Right lobe of liver (tissue), 6 donors: ENCODE data around the gene HMG20B. TPM values are rescaled to one million over a fixed set of nuclear protein-coding genes. Genes with fewer than 3 reads are reported as not detected.

ENCODE experiments used
- ATAC-seq, 4 donors: fragments of 200-7000 bp; cut with Tn5 transposase; one replicate each; pipeline ENCODE4 v1.9.1; 2020; ENCODE audit warnings: mild to moderate bottlenecking in 4 of 4, moderate library complexity in 4 of 4
- DNase-seq, 3 donors: peaks; one replicate each; pipeline ENCODE4 v3.0.0-alpha.2; 2020
- H3K27ac ChIP-seq, 3 donors: fragments of 200-600 bp; one replicate each; pipeline ENCODE4 v1.8.0; 2022
- H3K27me3 ChIP-seq, 2 donors: fragments of 200-600 bp; one replicate each; pipeline ENCODE4 v1.8.0; 2022
- H3K36me3 ChIP-seq, 4 donors: fragments of 200-600 bp; sonication (generic) in 1 of 4; one replicate each; pipeline versions ENCODE4 v1.5.1 to v1.8.0; 2017 to 2022; ENCODE audit warnings: control low read depth in 1 of 4
- H3K4me1 ChIP-seq, 4 donors: fragments of 200-600 bp; sonication (generic) in 1 of 4; one replicate each; pipeline versions ENCODE4 v1.5.1 to v1.8.0; 2017 to 2022; ENCODE audit warnings: control low read depth in 1 of 4
- H3K4me3 ChIP-seq, 3 donors: fragments of 200-600 bp; one replicate each; pipeline ENCODE4 v1.8.0; 2022
- H3K9me3 ChIP-seq, 4 donors: fragments of 200-600 bp; sonication (generic) in 1 of 4; one replicate each; pipeline versions ENCODE4 v1.5.1 to v1.8.0; 2017 to 2022; ENCODE audit warnings: control low read depth in 1 of 4
- CTCF ChIP-seq, 4 donors: fragments of 200-600 bp in 3 of 4; fragments of 450-650 bp in 1 of 4; IDR thresholded peaks; one replicate each; pipeline versions ENCODE4 v1.5.1 to v1.8.0; 2016 to 2022; ENCODE audit warnings: antibody characterized with exemption in 4 of 4, mild to moderate bottlenecking in 2 of 4
- POLR2A ChIP-seq: fragments of 450-650 bp; IDR thresholded peaks from one replicate; pipeline ENCODE4 v1.6.1; 2017; ENCODE audit warnings: antibody characterized with exemption, mild to moderate bottlenecking
- WGBS: methylation state at CpG from one replicate; pipeline ENCODE4 v1.1.6; 2018; ENCODE audit warnings: low coverage, low lambda C conversion rate; ENCODE audit not compliant: insufficient coverage; ENCODE audit errors: missing lambda C conversion rate; 5-methylcytosine and 5-hydroxymethylcytosine counted together
- intact Hi-C, 2 donors: fragments of 100-400 bp; cut with DNase I; formaldehyde crosslinking; loops; one replicate each; pipeline versions ENCODE4 v1.11.2 to v1.14.1; 2022
- total RNA-seq, 6 experiments: library from RNA; depleted of rRNA in 2 of 6; stranded (reverse); fragments of >200 nt in 2 of 6; fragmentation: NEBNext Ultra II Directional in 3 of 6; extraction: Animal tissue kit (Norgen Biotek cat#: 25700) in 3 of 6; gene quantifications; one replicate each; pipeline versions ENCODE4 v1.1.0 to v1.2.4, GENCODE V29; 2016 to 2023
- donor health status: DM: no; HTN: yes; CAD: no.
- donor health status: DM: no; HTN: no; CAD: no.
- donor health status: DM: no; HTN: no; CAD: no.
- donor health status: DM: no; HTN: yes; CAD: no.
- donor health status: DM: no; HTN: yes; CAD: no.

The HMG20B gene
- total RNA-seq, 6 experiments from 2014 or later: 30.7 to 58.6 (median 33.3) TPM

GRCh38 chr19:3550947-3551791 lies 21.6 kb upstream of the HMG20B start:
- ATAC-seq: no peak
- H3K36me3 ChIP-seq: no peaks in the 10 kb centered on the region
- H3K4me3 ChIP-seq: no peak overlapping the region
- intact Hi-C loops: no loop called here
- TF ChIP-seq POLR2A: no peak
- no peak for TF ChIP-seq CTCF (IDR thresholded peaks at IDR 0.05)
- DNase-seq: no peak
- no peaks in the 10 kb centered on the region for H3K9me3 ChIP-seq
- peaks cover 0 to 29% (median 6%) of the 10 kb centered on the region in 4 donors for H3K4me1 ChIP-seq
- H3K27ac ChIP-seq: no peak overlapping the region
- WGBS: 96% methylated on average over 10 of the region's 34 CpGs
- no peaks in the 10 kb centered on the region for H3K27me3 ChIP-seq

GRCh38 chr19:3551792-3552095 lies 21.0 kb upstream of the HMG20B start:
- TF ChIP-seq POLR2A: no peak
- TF ChIP-seq CTCF (IDR thresholded peaks at IDR 0.05): no peak
- Histone ChIP-seq H3K4me1 (peaks cover 0 to 29% (median 6%) of the 10 kb centered on the region in 4 donors), H3K4me3 (no peak overlapping the region), H3K27ac (no peak overlapping the region), H3K36me3 (no peaks in the 10 kb centered on the region), H3K9me3 (no peaks in the 10 kb centered on the region), H3K27me3 (no peaks in the 10 kb centered on the region)
- intact Hi-C loops: no loop called here
- ATAC-seq (no peak), DNase-seq (no peak)
- WGBS: 89% methylated on average over 7 of the region's 9 CpGs

GRCh38 chr19:3554254-3555083 lies 18.3 kb upstream of the HMG20B start:
- Histone ChIP-seq H3K27ac (peak overlapping the region; percentile 29 to 67 (median 43)), H3K4me1 (peaks cover 0 to 29% (median 8%) of the 10 kb centered on the region in 4 donors), H3K36me3 (no peaks in the 10 kb centered on the region), H3K4me3 (no peak overlapping the region), H3K27me3 (no peaks in the 10 kb centered on the region), H3K9me3 (no peaks in the 10 kb centered on the region)
- no peak for ATAC-seq
- 22% methylated on average over 13 of the region's 21 CpGs for WGBS
- no peak for DNase-seq
- no peak for TF ChIP-seq POLR2A
- intact Hi-C loops: no loop called here

- TF ChIP-seq CTCF (IDR thresholded peaks at IDR 0.05) (no peak), POLR2A (no peak)
- ATAC-seq (no peak), DNase-seq (no peak)
- Histone ChIP-seq H3K27ac (no peak overlapping the region), H3K27me3 (no peaks in the 10 kb centered on the region), H3K36me3 (no peaks in the 10 kb centered on the region), H3K4me1 (peaks cover 0 to 29% (median 8%) of the 10 kb centered on the region in 4 donors), H3K4me3 (peak overlapping the region in 2 of 3 donors; percentile 89 to 96), H3K9me3 (no peaks in the 10 kb centered on the region)
- intact Hi-C loops: no loop called here
- WGBS: 43% methylated on average over 3 of the region's 15 CpGs
Observed at GRCh38 chr19:3555653-3556422, 16.9 kb upstream of the HMG20B start.
